ENCODE measurements around the gene SND1. TPM values are rescaled to one million over a fixed set of nuclear protein-coding genes. Genes with fewer than 3 reads are reported as not detected.

The SND1 gene
- total and polyA plus RNA-seq, 2 donors (not counting 3 experiments of a cell fraction or from before 2014, with no cell fraction given), result 116 to 249 TPM

GRCh38 chr7:127625331-127625730 lies 26.7 kb upstream of the SND1 start:
- Histone ChIP-seq H3K9me3 (replicated peaks; ENCODE audit: control insufficient read depth, insufficient read depth, low read length) (no peaks in the 10 kb centered on the region), H4K20me1 (replicated peaks; ENCODE audit: control insufficient read depth, extremely low read depth, insufficient read depth, low read length) (no peaks in the 10 kb centered on the region), H3K4me2 (ENCODE audit: insufficient read depth, low read length) (no peak overlapping the region), H3K4me3 (replicated peaks in 1 of 3; ENCODE audit: insufficient read depth in 1 of 3, low read depth in 1 of 3, low read length in 3 of 3) (no peak overlapping the region), H3K4me1 (ENCODE audit: control insufficient read depth, extremely low read depth, insufficient read depth, low read length) (no peaks in the 10 kb centered on the region), H3K9me1 (replicated peaks; ENCODE audit: control insufficient read depth, extremely low read depth, insufficient read depth, low read length) (no peaks in the 10 kb centered on the region), H3K36me3 (ENCODE audit: control insufficient read depth in 2 of 2, extremely low read depth in 1 of 2, insufficient read depth in 2 of 2, low read length in 2 of 2) (no peaks in the 10 kb centered on the region), H2AFZ (ENCODE audit: low read depth, low read length) (no peak overlapping the region), H3K27me3 (ENCODE audit: control insufficient read depth in 2 of 2, insufficient read depth in 2 of 2, low read length in 2 of 2) (peaks cover 8 to 33% of the 10 kb centered on the region in 2 experiments), H3K27ac (ENCODE audit: insufficient read depth, low read depth, low read length) (no peak overlapping the region), H3K9ac (replicated peaks; ENCODE audit: extremely low read depth, insufficient read depth, low read length) (no peak overlapping the region), H3K79me2 (ENCODE audit: control insufficient read depth, insufficient read depth, low read length) (no peaks in the 10 kb centered on the region)
- ChIA-PET CTCF (no interaction called here), POLR2A (no interaction called here)
- no TSS peak for BruUV-seq (replicated peaks)
- no peak for TF ChIP-seq POLR2A (IDR thresholded peaks at IDR 0.05; ENCODE audit: low read depth, low read length)
- no peak for TF ChIP-seq GATA2 (IDR thresholded peaks at IDR 0.05; ENCODE audit: insufficient read depth, insufficient read length, low read depth, low read length)
- no peak for TF ChIP-seq JUN (IDR thresholded peaks at IDR 0.05; ENCODE audit: borderline replicate concordance, insufficient read depth, insufficient read length, low read depth)
- no peak for TF ChIP-seq FOS (IDR thresholded peaks at IDR 0.05; ENCODE audit: borderline replicate concordance, insufficient read depth, low read length)
- no peak for TF ChIP-seq CTCF (IDR thresholded peaks at IDR 0.05; ENCODE audit: extremely low read depth in 1 of 2, insufficient read depth in 1 of 2, low read depth in 1 of 2, low read length in 2 of 2)
- no peak for TF ChIP-seq POLR2AphosphoS5 (IDR thresholded peaks at IDR 0.05; ENCODE audit: insufficient read depth, low read depth, low read length)
- TF ChIP-seq MYC (IDR thresholded peaks at IDR 0.05; ENCODE audit: low read depth, low read length), result no peak
- no peak for TF ChIP-seq EZH2 (IDR thresholded peaks at IDR 0.05; ENCODE audit: borderline replicate concordance, low read depth, low read length, severe bottlenecking)
- TF ChIP-seq MAX (IDR thresholded peaks at IDR 0.05; ENCODE audit: insufficient read depth, insufficient read length), result no peak
- intact Hi-C loops (cut with micrococcal nuclease) (loop anchor here (10.0 kb wide), 1 partner anchor 121 kb away; no protein-coding TSS in a partner anchor), dilution Hi-C loops (cut with MboI; ENCODE audit: extremely low pct_ligation_motif_present, low sequenced_read_pairs) (no loop called here)
- DNase-seq (ENCODE audit: low read depth, low spot score) (no peak), FAIRE-seq (no peak)

Measured in endothelial cell of umbilical vein (primary cell).